HG03280 (cell line): ENCODE results near the gene LIFR.

Experiments
- ATAC-seq: cut with Tn5 transposase; IDR thresholded peaks from one replicate; pipeline ENCODE4 v1.9.1; 2021; ENCODE audit warnings: mild to moderate bottlenecking, moderate library complexity; ENCODE audit not compliant: unreplicated experiment

Gene LIFR

DNA sequence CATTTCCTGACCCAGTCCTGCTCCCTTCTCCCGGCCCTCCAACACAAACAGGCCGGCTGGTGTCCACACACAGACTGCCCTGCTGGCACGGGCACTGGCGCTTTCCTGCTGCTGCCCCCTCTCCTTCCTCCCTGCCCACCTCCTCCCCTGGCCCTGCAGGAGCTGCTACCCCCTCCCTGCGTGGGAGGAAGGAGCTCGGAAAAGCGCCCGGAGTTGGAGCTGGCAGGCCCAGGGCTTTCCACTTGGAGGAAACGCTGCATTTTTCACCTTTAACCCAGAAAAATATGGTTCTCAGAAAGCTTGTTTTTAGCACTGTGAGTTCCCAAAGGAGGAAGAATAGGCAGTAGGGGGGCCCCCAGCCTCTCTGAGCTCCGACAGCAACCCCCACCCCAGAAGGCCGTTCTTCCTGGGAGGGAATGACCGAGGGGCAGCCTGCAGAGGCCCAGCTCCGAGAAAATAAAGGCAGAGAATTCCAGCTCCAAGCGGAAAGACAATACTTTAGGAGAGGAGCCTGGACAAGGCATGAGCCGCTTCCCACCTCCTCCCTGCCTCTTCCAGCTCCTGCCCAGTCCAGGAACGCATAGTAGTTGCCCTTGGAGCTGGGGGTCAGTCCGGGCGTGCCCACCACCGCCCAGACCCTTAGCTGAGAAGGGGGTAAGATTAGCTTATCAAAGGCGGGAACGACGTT, 88.9 kb downstream of the LIFR start:
- no peak for ATAC-seq

- ATAC-seq = no peak
These were observed 89.8 kb downstream of the LIFR start for GRCh38 chr5:38466424-38467189.

DNA sequence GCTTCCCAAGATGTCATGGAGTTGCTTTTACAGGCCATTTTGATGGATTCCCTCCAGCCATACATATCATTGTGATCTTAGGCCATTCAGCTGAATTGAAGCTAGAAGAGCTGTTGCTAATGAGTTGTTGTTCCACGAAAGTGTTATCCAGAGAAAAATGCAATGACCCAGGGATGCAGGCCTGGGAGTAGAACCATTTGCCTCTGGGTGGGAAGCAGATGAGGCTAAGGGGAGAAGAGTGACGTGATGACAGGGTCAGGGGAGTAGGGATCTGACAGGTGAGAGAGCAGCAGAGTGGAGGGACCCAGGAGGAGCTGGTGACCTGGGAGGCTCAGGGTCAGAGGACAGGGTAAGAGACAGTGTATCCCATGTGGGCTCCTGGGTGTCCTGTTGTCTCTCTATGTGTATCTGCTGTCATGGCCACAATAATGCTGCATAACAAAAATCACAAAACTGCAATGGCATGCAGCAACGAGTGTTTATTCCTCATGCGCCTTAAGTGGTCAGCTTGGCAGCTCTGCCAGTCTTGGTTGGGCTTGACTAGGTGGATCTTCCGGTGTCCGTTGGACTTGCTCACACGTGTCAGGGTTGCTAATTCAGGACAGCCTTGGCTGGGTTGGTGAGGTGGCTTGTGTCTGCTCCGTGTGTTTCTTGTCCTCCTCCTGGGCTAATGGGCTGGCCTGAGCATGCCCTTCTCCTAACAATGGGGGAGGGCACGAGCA, 90.6 kb downstream of the LIFR start:
- ATAC-seq = no peak

DNA sequence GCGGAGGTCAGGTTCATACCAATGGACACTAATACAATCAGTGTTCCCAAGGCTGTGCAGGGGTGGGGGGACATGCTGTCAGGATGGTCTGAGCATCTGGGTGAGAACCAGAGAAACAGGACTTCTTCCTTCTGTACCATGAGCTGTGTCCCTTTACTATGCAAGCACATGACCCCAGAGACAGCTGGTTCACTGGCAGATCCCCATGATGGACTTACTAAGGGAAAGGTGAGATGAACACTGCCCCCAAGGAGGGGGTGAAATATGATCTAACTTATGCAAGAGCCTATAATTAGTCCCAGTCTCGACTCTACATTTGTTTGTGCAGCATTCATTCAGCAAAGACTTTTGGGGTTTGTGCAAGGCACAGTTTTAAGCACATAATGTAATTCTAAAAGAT, 91.4 kb downstream of the LIFR start:
- ATAC-seq = no peak

GRCh38 chr5:38463634-38464521, 92.6 kb downstream of the LIFR start:
- no peak for ATAC-seq

DNA sequence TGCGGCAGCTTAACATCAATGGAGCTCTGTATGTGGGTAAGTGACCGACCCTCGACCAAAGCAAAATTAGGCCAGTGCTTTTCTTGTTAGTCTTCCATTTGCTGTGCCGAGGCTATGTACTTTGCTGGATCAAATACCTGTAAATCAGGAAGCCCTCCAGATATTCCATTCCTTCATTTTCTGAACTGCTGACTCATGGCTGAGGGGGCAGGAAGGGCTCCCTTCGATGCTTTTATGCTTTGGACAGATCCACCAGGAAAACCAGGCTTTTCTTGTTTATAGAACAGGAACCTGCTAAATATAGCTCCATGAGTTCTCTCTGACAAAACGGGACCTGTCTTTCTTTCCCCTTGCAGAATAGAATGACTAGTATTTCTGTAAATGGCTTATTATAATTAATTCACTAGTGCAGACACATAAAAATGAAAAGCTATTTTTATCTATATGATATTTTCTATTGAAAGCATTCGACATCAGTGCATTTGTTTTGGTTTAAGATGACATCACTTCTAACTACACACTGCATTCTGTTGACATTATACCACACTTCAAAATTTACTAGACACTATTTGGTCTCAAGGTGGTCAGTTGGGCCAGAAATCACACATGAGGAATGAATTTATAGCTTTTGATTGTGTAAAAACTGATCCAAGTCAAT, 93.3 kb downstream of the LIFR start:
- no peak for ATAC-seq

- ATAC-seq = no peak
These were observed 98.3 kb downstream of the LIFR start for GRCh38 chr5:38458174-38458573.

DNA sequence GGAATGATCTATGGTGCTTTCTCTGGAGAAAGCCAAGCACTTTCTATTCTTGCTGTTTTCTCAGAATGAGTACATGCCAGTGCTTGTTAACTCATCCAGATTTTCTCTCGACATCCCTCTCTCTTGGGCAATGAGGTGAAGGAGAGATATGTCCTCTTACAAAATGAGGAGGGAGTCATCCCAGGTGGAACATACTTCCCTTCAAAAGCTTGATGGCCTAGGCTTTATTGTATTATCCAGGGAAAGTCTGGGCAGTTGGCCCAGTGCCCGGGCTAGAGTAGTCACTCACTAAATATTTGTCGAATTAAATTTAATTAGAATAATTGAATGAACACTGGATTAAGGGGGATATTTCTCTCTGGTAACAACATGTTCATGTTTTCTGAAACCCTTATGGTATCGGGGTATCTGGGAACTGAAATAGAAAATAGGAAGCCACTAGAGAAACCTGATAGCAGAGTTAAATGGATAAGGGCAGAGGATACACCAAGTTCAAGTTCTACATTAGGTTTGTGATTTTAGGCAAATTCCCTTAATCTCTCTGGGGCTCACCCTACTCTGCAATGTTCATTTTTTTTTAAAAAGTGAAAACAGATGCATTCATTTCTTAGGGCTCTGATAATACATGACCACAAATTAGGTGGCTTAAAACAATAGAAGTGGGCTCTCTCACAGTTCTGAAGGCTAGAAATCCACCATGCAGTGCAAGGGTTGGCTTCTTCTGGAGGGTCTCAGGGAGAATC, 99.6 kb downstream of the LIFR start:
- ATAC-seq = no peak

- no peak for ATAC-seq
These were observed 100.6 kb downstream of the LIFR start for GRCh38 chr5:38455796-38456330.

DNA sequence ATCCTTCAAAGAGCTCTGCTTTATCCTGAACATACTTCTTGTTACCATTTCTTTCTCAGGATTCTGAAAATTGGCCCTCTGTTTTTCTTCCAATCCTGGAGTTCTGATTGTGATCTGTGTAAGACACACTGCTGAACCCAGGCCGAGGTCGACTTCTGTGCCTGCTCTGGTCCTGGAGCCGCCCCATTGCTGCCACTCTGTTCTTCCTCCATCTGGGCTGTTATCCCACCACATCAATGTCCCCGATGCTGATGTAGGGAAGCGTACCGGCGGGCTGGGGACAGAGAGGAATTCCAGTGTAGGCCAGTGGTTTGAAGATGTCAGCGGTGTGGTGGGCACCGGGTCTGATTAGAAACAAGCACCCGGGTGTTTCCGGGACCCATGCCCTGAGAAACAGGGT, 102.5 kb downstream of the LIFR start:
- no peak for ATAC-seq

DNA sequence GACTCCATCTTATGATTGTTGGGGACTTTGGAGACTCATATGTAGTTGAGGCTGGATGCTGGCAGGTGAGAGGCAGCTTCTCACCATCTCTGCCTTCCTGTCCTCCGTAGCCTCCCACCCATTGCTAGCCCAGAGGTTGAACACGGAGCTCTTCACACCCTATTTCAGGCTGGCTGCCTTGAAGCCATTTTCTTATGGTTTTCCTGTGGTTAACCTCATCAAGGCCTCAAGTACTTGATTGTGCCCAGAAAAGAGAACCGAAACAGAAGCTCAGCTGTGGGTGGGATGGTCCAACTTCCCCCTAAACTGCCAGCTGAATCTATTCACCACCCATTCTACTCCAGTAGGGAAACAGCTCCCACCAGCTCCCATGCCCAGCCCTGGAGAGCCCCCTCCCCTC, 102.9 kb downstream of the LIFR start:
- ATAC-seq = peak; percentile 99

GRCh38 chr5:38452201-38452600, 104.2 kb downstream of the LIFR start:
- no peak for ATAC-seq

- no peak for ATAC-seq
These were observed 105.2 kb downstream of the LIFR start for GRCh38 chr5:38451074-38451725.

DNA sequence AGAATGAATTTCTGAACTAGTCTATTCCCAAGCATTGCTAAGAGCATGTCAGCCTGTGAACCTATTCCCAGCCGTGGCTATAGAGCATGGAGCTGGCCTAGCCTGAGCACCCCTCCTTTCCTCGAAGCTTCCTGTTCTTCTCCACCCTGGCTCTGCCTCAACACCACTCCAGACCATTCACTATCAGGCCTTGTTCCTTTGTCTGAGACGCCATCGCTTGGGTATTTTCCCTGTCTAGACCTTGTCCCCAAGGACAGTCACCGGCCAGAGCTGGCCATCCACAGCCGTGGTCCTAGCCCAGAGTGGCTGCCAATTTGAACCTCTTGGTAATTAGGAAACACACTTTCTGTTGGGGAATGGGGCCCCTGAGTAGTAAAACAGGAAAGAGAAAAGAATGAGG, 105.8 kb downstream of the LIFR start:
- no peak for ATAC-seq

- ATAC-seq = no peak
These were observed 107.7 kb downstream of the LIFR start for GRCh38 chr5:38448568-38449350.

- no peak for ATAC-seq
These were observed 108.7 kb downstream of the LIFR start for GRCh38 chr5:38447786-38448185.

DNA sequence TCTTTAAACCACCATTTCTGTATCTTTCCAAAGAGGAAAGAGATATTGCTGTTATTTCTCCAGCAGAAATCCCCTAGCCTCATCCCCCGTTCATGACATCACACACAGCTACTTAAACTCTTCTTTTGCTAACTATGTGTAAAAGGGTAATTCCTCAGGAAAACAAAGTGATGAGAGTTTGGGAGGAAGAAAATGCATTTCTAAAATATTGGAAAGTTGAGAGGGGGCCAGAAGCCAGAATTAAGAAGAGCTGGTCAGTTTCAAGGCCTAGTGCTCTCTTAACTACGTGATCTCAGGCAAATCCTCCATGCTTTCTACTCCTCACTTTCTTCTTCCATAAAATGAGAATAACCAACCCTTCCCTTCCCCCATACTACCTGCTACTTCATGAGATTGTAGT, 109.4 kb downstream of the LIFR start:
- ATAC-seq = no peak

GRCh38 chr5:38446029-38446522, 110.4 kb downstream of the LIFR start:
- no peak for ATAC-seq
